HEK293T (cell line): ENCODE results near the gene TM9SF3.

ENCODE experiments used
- CTCF ChIA-PET: fragments of 350-600 bp; formaldehyde crosslinking; extraction: SDS; loops from one replicate; lab custom pipeline; 2021; ENCODE audit warnings: antibody characterized with exemption, inconsistent platforms; lab: Yijun Ruan, JAX
- POLR2A ChIA-PET: fragments of 350-600 bp; formaldehyde crosslinking; extraction: SDS; loops from one replicate; lab custom pipeline; 2020; ENCODE audit warnings: antibody characterized with exemption, inconsistent platforms; lab: Yijun Ruan, JAX
- DNase-seq: peaks from one replicate; pipeline ENCODE4 v3.0.0; 2012; ENCODE audit warnings: mixed read lengths; ENCODE audit errors: extremely low spot score
- ARNT ChIP-seq: fragments of 450-650 bp; IDR thresholded peaks from 2 replicates; pipeline ENCODE4 v1.6.1; 2017; ENCODE audit warnings: mild to moderate bottlenecking
- BHLHE40 ChIP-seq: fragments of 450-650 bp; IDR thresholded peaks from 2 replicates; pipeline ENCODE4 v1.6.1; 2016; ENCODE audit warnings: mild to moderate bottlenecking, moderate library complexity, borderline replicate concordance
- CTBP1 ChIP-seq: fragments of 450-650 bp; IDR thresholded peaks from 2 replicates; pipeline ENCODE4 v1.6.1; 2016; ENCODE audit warnings: borderline replicate concordance
- ELF4 ChIP-seq: fragments of 450-650 bp; IDR thresholded peaks from 2 replicates; pipeline ENCODE4 v1.6.1; 2017; ENCODE audit warnings: antibody characterized with exemption
- FOXA1 ChIP-seq: fragments of 450-650 bp; IDR thresholded peaks from 2 replicates; pipeline ENCODE4 v1.6.1; 2016; ENCODE audit warnings: mild to moderate bottlenecking
- FOXK2 ChIP-seq: fragments of 450-650 bp; IDR thresholded peaks from 2 replicates; pipeline ENCODE4 v1.6.1; 2016; ENCODE audit warnings: mild to moderate bottlenecking
- FOXM1 ChIP-seq: fragments of 450-650 bp; IDR thresholded peaks from 2 replicates; pipeline ENCODE4 v1.6.1; 2017; ENCODE audit warnings: mild to moderate bottlenecking, borderline replicate concordance
- HDGF ChIP-seq: fragments of 450-650 bp; IDR thresholded peaks from 2 replicates; pipeline ENCODE4 v1.6.1; 2017; ENCODE audit warnings: antibody characterized with exemption, borderline replicate concordance
- L3MBTL2 ChIP-seq: fragments of 450-650 bp; conservative IDR thresholded peaks from 2 replicates; pipeline ENCODE4 v1.6.1; 2016; ENCODE audit warnings: mild to moderate bottlenecking
- LEF1 ChIP-seq: fragments of 450-650 bp; IDR thresholded peaks from 2 replicates; pipeline ENCODE4 v1.6.1; 2017; ENCODE audit warnings: mild to moderate bottlenecking, borderline replicate concordance
- NFRKB ChIP-seq: fragments of 450-650 bp; IDR thresholded peaks from 2 replicates; pipeline ENCODE4 v1.6.1; 2016; ENCODE audit warnings: mild to moderate bottlenecking, moderate library complexity
- PKNOX1 ChIP-seq: fragments of 450-650 bp; IDR thresholded peaks from 2 replicates; pipeline ENCODE4 v1.6.1; 2016
- SP1 ChIP-seq: fragments of 450-650 bp; IDR thresholded peaks from 2 replicates; pipeline ENCODE4 v1.6.1; 2017
- SUZ12 ChIP-seq: fragments of 450-650 bp; IDR thresholded peaks from 2 replicates; pipeline ENCODE4 v1.6.1; 2016; ENCODE audit warnings: mild to moderate bottlenecking
- TARDBP ChIP-seq: fragments of 450-650 bp; IDR thresholded peaks from 2 replicates; pipeline ENCODE4 v1.6.1; 2016
- ZNF384 ChIP-seq: fragments of 450-650 bp; IDR thresholded peaks from 2 replicates; pipeline ENCODE4 v1.6.1; 2016

Gene TM9SF3

GRCh38 chr10:96598846-96599245 lies 12.0 kb upstream of the TM9SF3 start:
- DNase-seq, result no peak
- POLR2A ChIA-PET, result no interaction called here
- TF ChIP-seq NFRKB (no peak), FOXM1 (no peak), BHLHE40 (no peak), SP1 (no peak), CTBP1 (no peak), SUZ12 (no peak), HDGF (no peak), PKNOX1 (no peak), FOXK2 (no peak), TARDBP (no peak), ARNT (no peak), ZNF384 (no peak)
- CTCF ChIA-PET, result no interaction called here

- CTCF ChIA-PET, result no interaction called here
- POLR2A ChIA-PET, result no interaction called here
- no peak for DNase-seq
- no peak for TF ChIP-seq ARNT
- TF ChIP-seq SP1, result no peak
- no peak for TF ChIP-seq FOXA1
- TF ChIP-seq ELF4, result no peak
- no peak for TF ChIP-seq CTBP1
- no peak for TF ChIP-seq FOXK2
- TF ChIP-seq SUZ12, result no peak
- TF ChIP-seq NFRKB, result no peak
- no peak for TF ChIP-seq FOXM1
- no peak for TF ChIP-seq BHLHE40
- no peak for TF ChIP-seq HDGF
- TF ChIP-seq L3MBTL2, result no peak
- no peak for TF ChIP-seq ZNF384
- no peak for TF ChIP-seq LEF1
- TF ChIP-seq PKNOX1, result no peak
- no peak for TF ChIP-seq TARDBP
These were observed 9.9 kb upstream of the TM9SF3 start for GRCh38 chr10:96596422-96597407.

GRCh38 chr10:96595741-96596140 lies 8.9 kb upstream of the TM9SF3 start:
- ChIA-PET CTCF (no interaction called here), POLR2A (no interaction called here)
- no peak for DNase-seq
- TF ChIP-seq BHLHE40, result no peak
- no peak for TF ChIP-seq ARNT
- no peak for TF ChIP-seq LEF1
- no peak for TF ChIP-seq HDGF
- no peak for TF ChIP-seq NFRKB
- no peak for TF ChIP-seq SP1
- TF ChIP-seq CTBP1, result no peak
- no peak for TF ChIP-seq ZNF384
- no peak for TF ChIP-seq TARDBP
- TF ChIP-seq PKNOX1, result no peak
- TF ChIP-seq FOXM1, result no peak
- no peak for TF ChIP-seq FOXA1
- no peak for TF ChIP-seq SUZ12
- no peak for TF ChIP-seq FOXK2
- no peak for TF ChIP-seq ELF4
- TF ChIP-seq L3MBTL2, result no peak

- DNase-seq, result no peak
- ChIA-PET CTCF (no interaction called here), POLR2A (no interaction called here)
- TF ChIP-seq PKNOX1 (no peak), LEF1 (no peak), FOXA1 (no peak), SUZ12 (no peak), NFRKB (no peak), CTBP1 (no peak)
These were observed 5.1 kb upstream of the TM9SF3 start for GRCh38 chr10:96591946-96592345.

GRCh38 chr10:96588616-96589419 lies 2.0 kb upstream of the TM9SF3 start:
- ChIA-PET POLR2A (no interaction called here), CTCF (no interaction called here)
- TF ChIP-seq NFRKB, result no peak
- no peak for TF ChIP-seq CTBP1
- no peak for TF ChIP-seq ARNT
- no peak for TF ChIP-seq PKNOX1
- no peak for TF ChIP-seq TARDBP
- no peak for TF ChIP-seq ELF4
- no peak for TF ChIP-seq FOXA1
- TF ChIP-seq BHLHE40, result no peak
- no peak for TF ChIP-seq SUZ12
- TF ChIP-seq FOXM1, result no peak
- TF ChIP-seq ZNF384, result no peak
- no peak for TF ChIP-seq LEF1
- no peak for TF ChIP-seq L3MBTL2
- TF ChIP-seq HDGF, result no peak
- no peak for TF ChIP-seq FOXK2
- no peak for TF ChIP-seq SP1
- no peak for DNase-seq
